Endothelial cell of umbilical vein (primary cell): Measurements from ENCODE around the gene DHRS1. TPM values are rescaled to one million over a fixed set of nuclear protein-coding genes. Genes with fewer than 3 reads are reported as not detected.

Experiments
- BruUV-seq: library from RNA; stranded (reverse); fragments of 400-500 nt; replicated peaks from 2 replicates; lab custom pipeline; 2021; lab: Mats Ljungman, UMichigan
- CTCF ChIA-PET: fragments of 300-600, 350-600 bp; sonication (Branson Sonifier 250); formaldehyde crosslinking; loops from one replicate; lab custom pipeline; 2021; ENCODE audit warnings: antibody characterized with exemption, inconsistent platforms; lab: Charles Lee
- POLR2A ChIA-PET: fragments of 300-600, 350-600 bp; sonication (Branson Sonifier 250); formaldehyde crosslinking; loops from one replicate; lab custom pipeline; 2021; ENCODE audit warnings: antibody characterized with exemption, inconsistent platforms; lab: Charles Lee
- DNase-seq: peaks from one replicate; pipeline ENCODE4 v3.0.0-alpha.2; 2011; ENCODE audit warnings: low read depth, low spot score
- FAIRE-seq: peaks from 2 replicates; lab custom pipeline; 2011; peaks lifted over from hg19 to GRCh38; lab: Jason Lieb, UNC
- H2AFZ ChIP-seq: 2 replicates; pipeline ENCODE4 v1.6.0; 2012; ENCODE audit warnings: low read depth, low read length, control low read depth, inconsistent platforms
- H3K27ac ChIP-seq: 2 replicates; pipeline ENCODE4 v1.5.1; 2011; ENCODE audit warnings: low read depth, mild to moderate bottlenecking, control low read depth, low read length, moderate library complexity; ENCODE audit not compliant: insufficient read depth
- H3K27me3 ChIP-seq, 2 experiments: 2 replicates each; pipeline versions ENCODE4 v1.6.0 to v1.6.1; 2011; ENCODE audit warnings: low read length in 2 of 2, mixed read lengths in 1 of 2; ENCODE audit not compliant: control insufficient read depth in 2 of 2, insufficient read depth in 2 of 2
- H3K36me3 ChIP-seq, 2 experiments: 2 replicates in 1 of 2; 3 replicates in 1 of 2; pipeline ENCODE4 v1.5.1; 2011; ENCODE audit warnings: low read length in 2 of 2, mild to moderate bottlenecking in 1 of 2, moderate library complexity in 1 of 2; ENCODE audit not compliant: control insufficient read depth in 2 of 2, insufficient read depth in 2 of 2; ENCODE audit errors: extremely low read depth in 1 of 2
- H3K4me1 ChIP-seq: 3 replicates; pipeline ENCODE4 v1.5.1; 2011; ENCODE audit warnings: mild to moderate bottlenecking, low read length; ENCODE audit not compliant: control insufficient read depth, insufficient read depth; ENCODE audit errors: extremely low read depth
- H3K4me2 ChIP-seq: 2 replicates; pipeline ENCODE4 v1.6.1; 2011; ENCODE audit warnings: low read length, control low read depth, mixed read lengths; ENCODE audit not compliant: insufficient read depth
- H3K4me3 ChIP-seq, 3 experiments: fragments of 200-600 bp in 1 of 3; sonication (generic), shearing (Covaris generic) in 1 of 3; replicated peaks in 1 of 3; 2 replicates each; pipeline ENCODE4 v1.5.1; 2011 to 2016; ENCODE audit warnings: control low read depth in 3 of 3, low read length in 3 of 3, mild to moderate bottlenecking in 2 of 3, inconsistent platforms in 1 of 3, low read depth in 1 of 3, moderate library complexity in 1 of 3; ENCODE audit not compliant: insufficient read depth in 1 of 3
- H3K79me2 ChIP-seq: 2 replicates; pipeline ENCODE4 v1.6.0; 2012; ENCODE audit warnings: low read length, inconsistent platforms; ENCODE audit not compliant: control insufficient read depth, insufficient read depth
- H3K9ac ChIP-seq: replicated peaks from 2 replicates; pipeline ENCODE3; 2011; ENCODE audit warnings: low read length, control low read depth; ENCODE audit not compliant: insufficient read depth; ENCODE audit errors: extremely low read depth
- H3K9me1 ChIP-seq: replicated peaks from 3 replicates; pipeline ENCODE4 v1.6.0; 2011; ENCODE audit warnings: mild to moderate bottlenecking, low read length; ENCODE audit not compliant: control insufficient read depth, insufficient read depth; ENCODE audit errors: extremely low read depth
- H3K9me3 ChIP-seq: replicated peaks from 2 replicates; pipeline ENCODE4 v1.5.1; 2012; ENCODE audit warnings: low read length, inconsistent platforms; ENCODE audit not compliant: control insufficient read depth, insufficient read depth
- H4K20me1 ChIP-seq: replicated peaks from 2 replicates; pipeline ENCODE3; 2011; ENCODE audit warnings: mild to moderate bottlenecking, low read length; ENCODE audit not compliant: control insufficient read depth, insufficient read depth; ENCODE audit errors: extremely low read depth
- CTCF ChIP-seq, 2 donors: IDR thresholded peaks; 1 replicate in 1 of 2; 2 replicates in 1 of 2; pipeline ENCODE4 v1.5.1; 2011; ENCODE audit warnings: low read length in 2 of 2, mild to moderate bottlenecking in 2 of 2, moderate library complexity in 2 of 2, control low read depth in 1 of 2, inconsistent platforms in 1 of 2, low read depth in 1 of 2; ENCODE audit not compliant: insufficient read depth in 1 of 2; ENCODE audit errors: extremely low read depth in 1 of 2
- EZH2 ChIP-seq: IDR thresholded peaks from 2 replicates; pipeline ENCODE4 v1.6.1; 2012; ENCODE audit warnings: borderline replicate concordance, low read depth, mild to moderate bottlenecking, moderate library complexity, low read length, inconsistent platforms; ENCODE audit not compliant: severe bottlenecking
- FOS ChIP-seq: IDR thresholded peaks from 2 replicates; pipeline ENCODE4 v1.6.1; 2011; ENCODE audit warnings: mild to moderate bottlenecking, low read length, moderate library complexity, borderline replicate concordance; ENCODE audit not compliant: insufficient read depth
- GATA2 ChIP-seq: IDR thresholded peaks from 2 replicates; pipeline ENCODE4 v1.7.0; 2011; ENCODE audit warnings: low read depth, mild to moderate bottlenecking, moderate library complexity, mixed read lengths, low read length; ENCODE audit not compliant: insufficient read length, insufficient read depth
- JUN ChIP-seq: IDR thresholded peaks from 2 replicates; pipeline ENCODE4 v1.6.1; 2011; ENCODE audit warnings: borderline replicate concordance, low read depth; ENCODE audit not compliant: insufficient read length, insufficient read depth
- MAX ChIP-seq: IDR thresholded peaks from 2 replicates; pipeline ENCODE4 v1.6.1; 2011; ENCODE audit not compliant: insufficient read depth, insufficient read length
- MYC ChIP-seq: IDR thresholded peaks from one replicate; pipeline ENCODE4 v1.6.1; 2011; ENCODE audit warnings: mild to moderate bottlenecking, low read depth, low read length
- POLR2A ChIP-seq: IDR thresholded peaks from 2 replicates; pipeline ENCODE4 v1.6.1; 2012; ENCODE audit warnings: low read depth, mild to moderate bottlenecking, control low read depth, low read length
- POLR2AphosphoS5 ChIP-seq: IDR thresholded peaks from 2 replicates; pipeline ENCODE4 v1.6.1; 2012; ENCODE audit warnings: low read depth, mild to moderate bottlenecking, control low read depth, low read length, moderate library complexity; ENCODE audit not compliant: insufficient read depth
- dilution Hi-C: fragments of 300-500 bp; cut with MboI; formaldehyde crosslinking; loops from one replicate; pipeline ENCODE4 v1.15.0; 2019; ENCODE audit warnings: low sequenced_read_pairs; ENCODE audit not compliant: extremely low pct_ligation_motif_present
- intact Hi-C: fragments of 100-400 bp; cut with micrococcal nuclease; formaldehyde crosslinking; loops from one replicate; pipeline ENCODE4 v1.10.0; 2022
- polyA plus RNA-seq, 4 experiments: library from polyadenylated mRNA; depleted of rRNA in 3 of 4; stranded (reverse) in 3 of 4; unstranded in 1 of 4; fragments of >200 nt; gene quantifications; 2 replicates each; pipeline versions ENCODE4 v1.2.1 to v1.2.3, GENCODE V29; 2011 to 2012; ENCODE audit warnings: missing spikeins in 1 of 4
- total RNA-seq: library from RNA; stranded (reverse); gene quantifications from 2 replicates; pipeline ENCODE4 v1.2.3, GENCODE V29; 2021

Gene DHRS1
- total and polyA plus RNA-seq, 2 donors (not counting 3 experiments of a cell fraction or from before 2014, with no cell fraction given) = 18.0 to 69.5 TPM

- Histone ChIP-seq H3K79me2 (no peaks in the 10 kb centered on the region), H3K27me3 (no peaks in the 10 kb centered on the region), H3K9ac (no peak overlapping the region), H3K4me1 (peaks cover 5% of the 10 kb centered on the region), H3K9me3 (no peaks in the 10 kb centered on the region), H3K27ac (no peak overlapping the region), H3K9me1 (no peaks in the 10 kb centered on the region), H2AFZ (no peak overlapping the region), H3K4me2 (no peak overlapping the region), H4K20me1 (no peaks in the 10 kb centered on the region), H3K4me3 (no peak overlapping the region), H3K36me3 (peaks cover 0 to 17% of the 10 kb centered on the region in 2 experiments)
- CTCF ChIA-PET = interaction anchor here (0.7 to 20.1 kb wide), 5 partner anchors 9 to 111 kb away, joined by 3 to 811 read pairs (median 5); partner anchors contain the start of genes CBLN3, CIDEB and KHNYN
- BruUV-seq = no TSS peak
- no peak for TF ChIP-seq POLR2A
- no peak for TF ChIP-seq CTCF (IDR thresholded peaks at IDR 0.05; ENCODE audit: extremely low read depth in 1 of 2, insufficient read depth in 1 of 2, low read depth in 1 of 2, low read length in 2 of 2)
- TF ChIP-seq EZH2 = no peak
- no peak for TF ChIP-seq JUN
- no peak for TF ChIP-seq FOS
- no peak for TF ChIP-seq GATA2
- TF ChIP-seq MYC = no peak
- no peak for TF ChIP-seq MAX
- TF ChIP-seq POLR2AphosphoS5 = no peak
- dilution Hi-C loops (no loop called here), intact Hi-C loops (no loop called here)
- no peak for DNase-seq
- POLR2A ChIA-PET = no interaction called here
- no peak for FAIRE-seq
These were observed 23.1 kb upstream of the DHRS1 start for GRCh38 chr14:24322672-24323071.
